ENCODE data around the gene GNAZ.

DNA sequence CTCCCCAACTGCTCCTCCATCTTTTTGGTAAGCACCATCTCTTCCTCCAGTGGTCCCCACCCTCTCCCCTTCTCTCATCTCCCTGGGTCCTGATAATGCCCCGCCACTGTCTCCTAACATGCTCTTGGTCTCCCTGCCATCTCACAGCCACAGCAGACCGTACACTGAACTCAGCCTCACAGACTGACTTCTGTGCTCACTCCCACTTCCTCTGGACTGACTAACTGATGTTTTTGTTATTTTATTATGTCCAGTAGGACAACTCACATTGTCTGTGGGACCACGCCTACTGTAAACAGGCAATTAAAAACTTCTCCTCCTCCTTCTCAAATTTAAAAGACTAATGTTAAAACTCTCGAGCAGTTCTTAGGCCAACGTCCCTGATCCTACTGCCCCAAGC is 2.6 kb upstream of the GNAZ start:
- TF ChIP-seq, protein P1, sequence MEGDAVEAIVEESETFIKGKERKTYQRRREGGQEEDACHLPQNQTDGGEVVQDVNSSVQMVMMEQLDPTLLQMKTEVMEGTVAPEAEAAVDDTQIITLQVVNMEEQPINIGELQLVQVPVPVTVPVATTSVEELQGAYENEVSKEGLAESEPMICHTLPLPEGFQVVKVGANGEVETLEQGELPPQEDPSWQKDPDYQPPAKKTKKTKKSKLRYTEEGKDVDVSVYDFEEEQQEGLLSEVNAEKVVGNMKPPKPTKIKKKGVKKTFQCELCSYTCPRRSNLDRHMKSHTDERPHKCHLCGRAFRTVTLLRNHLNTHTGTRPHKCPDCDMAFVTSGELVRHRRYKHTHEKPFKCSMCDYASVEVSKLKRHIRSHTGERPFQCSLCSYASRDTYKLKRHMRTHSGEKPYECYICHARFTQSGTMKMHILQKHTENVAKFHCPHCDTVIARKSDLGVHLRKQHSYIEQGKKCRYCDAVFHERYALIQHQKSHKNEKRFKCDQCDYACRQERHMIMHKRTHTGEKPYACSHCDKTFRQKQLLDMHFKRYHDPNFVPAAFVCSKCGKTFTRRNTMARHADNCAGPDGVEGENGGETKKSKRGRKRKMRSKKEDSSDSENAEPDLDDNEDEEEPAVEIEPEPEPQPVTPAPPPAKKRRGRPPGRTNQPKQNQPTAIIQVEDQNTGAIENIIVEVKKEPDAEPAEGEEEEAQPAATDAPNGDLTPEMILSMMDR (IDR thresholded peaks at IDR 0.05): no peak
- TF ChIP-seq ZFX (IDR thresholded peaks at IDR 0.05; ENCODE audit: borderline replicate concordance): no peak
